ENCODE measurements around the gene C10orf67.
"Not testable (repeated sequence)": the region's sequence is repeated elsewhere in the genome, so short reads cannot be mapped to it uniquely, and the experiment has no call there.

The C10orf67 gene

DNA sequence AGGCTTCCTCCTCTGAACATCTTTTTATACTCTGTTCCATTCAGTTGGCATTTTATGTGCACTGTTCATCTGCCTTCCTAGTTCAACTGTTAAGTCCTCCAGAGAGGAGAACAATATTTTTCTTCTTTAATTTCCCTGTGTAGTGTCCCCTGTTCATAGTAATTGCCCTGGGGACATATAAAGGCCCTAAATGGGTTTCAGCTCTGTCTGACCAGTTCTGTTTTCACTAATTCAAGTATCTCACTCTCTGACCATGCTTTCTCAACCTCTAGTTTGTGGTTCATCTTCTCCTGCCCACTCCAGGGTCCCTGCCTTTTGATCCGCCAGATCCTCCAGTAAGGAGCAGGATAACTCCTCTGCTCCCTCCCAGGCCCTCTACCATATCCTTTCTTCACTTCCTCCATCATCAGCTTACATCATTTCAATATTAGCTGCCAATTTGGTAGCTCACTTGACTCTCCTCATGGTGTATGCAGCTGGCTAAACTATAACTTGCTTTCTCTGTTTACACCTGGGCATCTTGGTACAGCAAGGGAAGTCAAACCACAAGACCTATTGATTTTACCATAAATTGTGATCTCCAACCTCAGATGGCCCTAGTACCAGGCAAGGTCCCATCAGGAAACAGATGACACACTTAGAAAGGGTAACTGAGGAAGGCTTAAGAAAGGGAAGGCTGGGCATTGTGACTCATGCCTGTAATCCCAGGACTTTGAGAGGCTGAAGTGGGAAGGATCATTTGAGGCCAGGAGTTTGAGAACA lies 17.7 kb upstream of the C10orf67 start:
- DNase-seq (ENCODE audit: low spot score), result no peak

DNA sequence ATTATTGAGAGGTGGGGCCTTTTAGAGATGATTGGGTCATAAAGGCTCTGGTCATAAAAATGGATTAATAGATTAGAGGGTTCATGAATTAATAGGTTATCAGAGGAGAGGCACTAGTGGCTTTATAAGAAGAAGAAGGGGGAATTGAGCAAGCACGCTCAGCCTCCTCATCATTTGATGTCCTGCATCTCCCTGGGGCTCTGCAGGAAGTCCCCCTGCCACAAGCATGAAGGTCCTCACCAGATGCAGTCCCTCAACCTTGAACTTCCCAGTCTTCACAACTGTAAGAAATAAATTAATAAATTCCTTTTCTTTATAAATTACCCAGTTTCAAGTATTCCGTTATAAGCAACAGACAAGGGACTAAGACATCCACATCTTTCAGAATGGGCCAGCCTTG lies 17.1 kb upstream of the C10orf67 start:
- no peak for DNase-seq (ENCODE audit: low spot score)

DNA sequence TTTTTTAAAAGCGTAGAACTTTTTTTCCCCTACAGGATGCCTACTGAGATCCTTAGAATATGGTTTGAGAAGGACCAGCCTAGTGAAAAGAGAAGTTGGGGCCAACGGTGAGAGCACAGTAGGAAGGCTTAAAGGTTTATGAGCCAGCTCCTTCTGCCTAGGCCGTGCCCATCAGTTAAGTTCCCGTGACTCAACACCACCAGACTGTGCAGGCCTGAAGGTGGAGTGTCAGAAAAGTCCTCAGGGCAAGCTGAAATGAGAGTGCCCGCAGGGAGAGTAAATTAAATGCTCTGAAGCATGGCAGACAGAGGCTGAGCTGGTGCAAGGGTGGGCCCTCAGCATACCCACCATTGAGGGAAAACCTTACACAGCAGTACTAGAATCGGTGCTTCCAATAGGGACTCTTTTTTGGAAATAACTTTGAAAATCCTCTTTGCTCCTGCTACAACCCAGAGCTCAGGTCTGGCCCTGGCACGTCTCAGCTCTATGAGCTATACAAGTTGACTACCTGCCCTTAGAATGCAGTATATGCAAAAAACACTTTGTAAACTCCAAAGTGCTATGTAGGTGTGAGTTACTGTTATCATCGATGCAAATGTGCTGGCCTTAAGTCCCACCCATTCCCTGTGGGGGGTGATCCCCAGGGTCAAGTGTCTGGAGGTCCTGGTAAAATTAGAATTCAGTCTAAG lies 15.2 kb upstream of the C10orf67 start:
- no peak for DNase-seq (ENCODE audit: low spot score)

DNA sequence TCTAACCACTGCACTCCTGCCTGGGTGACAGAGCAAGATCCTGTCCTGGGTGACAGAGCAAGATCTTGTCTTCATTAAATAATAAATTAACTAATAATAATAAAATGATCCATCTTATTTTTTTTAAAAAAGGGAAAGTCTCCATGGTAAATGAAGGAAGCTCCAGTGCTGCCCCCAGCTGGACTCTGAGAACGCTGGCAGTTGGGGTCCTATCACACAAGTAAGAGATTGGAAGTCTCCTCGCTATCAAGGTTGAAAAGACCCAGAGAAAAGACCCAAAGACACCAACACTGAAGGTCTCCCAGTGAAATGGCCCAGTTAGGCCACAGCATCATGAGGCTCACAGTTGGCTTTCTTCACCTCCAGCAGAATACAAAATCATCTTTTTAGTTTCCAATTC lies 13.8 kb upstream of the C10orf67 start:
- no peak for DNase-seq (ENCODE audit: low spot score)

DNA sequence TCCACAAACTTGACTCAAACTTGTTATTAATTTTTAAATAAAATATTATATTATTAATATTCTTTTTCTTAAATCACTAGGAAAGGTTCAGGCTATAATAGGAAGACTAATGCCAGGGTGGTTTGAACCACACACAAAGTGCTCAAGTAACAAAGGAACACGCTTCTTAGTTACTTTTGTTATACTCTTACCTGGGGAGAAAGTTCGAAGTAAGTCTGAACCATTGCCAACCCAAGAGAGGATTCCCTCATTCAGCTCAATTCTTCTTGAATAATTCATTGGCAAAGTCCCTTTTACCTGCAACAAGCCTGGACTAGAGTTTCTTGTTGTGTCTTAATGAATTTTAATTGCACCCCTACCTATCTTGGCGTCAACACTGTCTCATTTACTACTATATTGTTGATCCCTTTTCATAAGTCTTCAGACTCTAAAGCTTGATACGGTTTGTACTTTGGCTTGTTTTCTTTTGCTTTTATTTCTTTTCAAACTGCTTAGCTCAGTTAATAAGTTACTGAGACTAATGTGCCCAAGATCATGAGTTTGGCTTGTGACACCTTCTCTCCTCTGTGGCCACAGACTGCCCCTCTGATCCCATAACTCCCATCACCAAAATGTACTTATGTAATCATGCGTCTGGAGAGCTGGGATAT lies 10.2 kb upstream of the C10orf67 start:
- DNase-seq (ENCODE audit: low spot score), result no peak

DNA sequence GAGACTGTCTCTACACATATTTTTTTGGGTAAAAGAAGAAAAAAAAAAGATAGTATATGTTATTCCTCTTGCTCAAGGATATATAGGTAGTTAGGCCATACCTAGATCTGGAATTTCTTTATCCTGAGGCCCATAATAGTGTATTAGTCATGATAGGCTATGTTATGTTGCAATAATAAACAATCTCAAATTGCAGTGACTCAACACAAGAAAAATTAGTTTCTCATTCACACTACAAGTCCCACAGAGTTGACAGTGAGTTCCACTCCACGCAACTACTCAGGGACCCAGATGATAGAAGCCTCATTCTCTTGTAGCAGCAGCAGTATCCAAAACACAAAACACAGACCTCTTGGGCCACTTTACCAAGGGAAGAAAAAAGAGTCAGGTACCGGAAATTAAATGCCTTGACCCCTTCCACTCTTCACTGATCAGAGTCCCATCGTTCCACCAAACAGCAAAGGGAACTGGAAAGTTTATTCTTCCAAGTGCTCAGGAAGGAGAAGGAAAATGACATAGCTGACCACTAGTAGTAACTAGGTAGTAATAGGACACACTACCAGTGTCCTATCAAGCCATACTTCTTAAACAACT lies 7.4 kb upstream of the C10orf67 start:
- DNase-seq (ENCODE audit: low spot score), result no peak

DNA sequence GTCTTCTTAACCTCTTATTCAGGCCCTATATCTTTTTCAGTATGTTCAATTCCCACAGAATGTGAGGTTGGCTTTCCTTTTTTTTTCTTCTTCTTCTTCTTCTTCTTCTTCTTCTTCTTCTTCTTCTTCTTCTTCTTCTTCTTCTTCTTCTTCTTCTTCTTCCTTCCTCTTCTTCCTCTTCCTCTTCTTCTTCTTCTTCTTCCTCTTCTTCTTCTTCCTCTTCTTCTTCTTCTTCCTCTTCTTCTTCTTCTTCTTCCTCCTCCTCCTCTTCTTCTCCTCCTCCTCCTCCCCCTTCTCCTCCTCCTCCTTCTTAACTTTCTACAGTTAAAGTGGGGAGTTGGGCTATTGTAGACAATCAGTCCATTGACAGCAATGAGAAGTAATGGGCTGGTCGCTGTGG lies 6.1 kb upstream of the C10orf67 start:
- not testable (repeated sequence) for DNase-seq (ENCODE audit: low spot score)

DNA sequence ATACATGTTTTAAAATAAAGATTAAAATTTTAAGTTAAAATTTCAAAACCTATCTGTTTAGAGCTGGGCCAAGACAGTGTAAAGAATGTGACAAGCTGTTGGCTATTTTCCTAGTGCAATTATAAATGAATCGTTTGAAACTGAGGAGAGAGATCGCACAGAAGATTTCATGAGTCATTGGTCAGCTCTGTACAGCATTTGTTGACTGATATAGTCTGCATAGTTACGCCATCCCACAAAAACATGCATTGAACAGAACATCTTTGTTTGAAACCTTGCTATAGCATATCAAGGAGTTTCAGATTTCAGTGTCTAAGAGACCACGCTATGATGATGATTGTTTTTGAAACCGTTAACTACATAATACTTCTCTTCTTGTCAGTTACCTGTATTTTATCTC lies 1.3 kb upstream of the C10orf67 start:
- DNase-seq (ENCODE audit: low spot score), result no peak

DNA sequence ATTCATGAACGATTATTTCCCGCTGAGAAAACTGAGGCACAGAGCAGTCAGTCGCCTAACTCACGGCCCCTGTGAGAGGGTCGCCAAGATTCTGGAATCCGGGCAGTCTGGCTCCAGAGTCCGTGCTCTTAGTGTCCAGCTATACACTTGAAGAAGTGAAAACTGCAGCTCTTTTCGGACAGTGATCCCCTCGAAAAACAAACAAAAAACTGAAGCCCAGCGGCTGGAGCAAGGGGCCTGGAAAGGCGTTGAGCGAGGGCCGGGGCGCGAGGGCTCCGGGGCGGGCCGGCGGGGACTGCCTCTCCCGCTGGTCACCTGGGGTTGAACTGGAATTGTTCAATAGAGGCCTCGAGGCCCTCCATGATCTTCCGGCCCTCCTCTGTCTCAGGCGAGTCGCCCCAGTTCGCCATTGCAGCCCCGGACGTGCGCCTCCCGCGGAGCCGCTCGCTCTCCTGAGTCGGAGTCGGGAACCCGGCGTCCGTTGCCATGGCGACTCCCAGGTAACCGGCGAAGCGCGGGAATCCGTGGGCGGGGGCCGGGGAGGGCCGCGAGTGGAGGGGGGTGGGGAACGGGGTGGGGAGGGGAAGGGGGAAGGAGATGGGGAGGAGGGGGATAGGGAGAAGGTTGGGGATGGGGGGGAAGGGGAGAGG lies 881 bp downstream of the C10orf67 start:
- DNase-seq (ENCODE audit: low spot score), result peak; percentile 89

DNA sequence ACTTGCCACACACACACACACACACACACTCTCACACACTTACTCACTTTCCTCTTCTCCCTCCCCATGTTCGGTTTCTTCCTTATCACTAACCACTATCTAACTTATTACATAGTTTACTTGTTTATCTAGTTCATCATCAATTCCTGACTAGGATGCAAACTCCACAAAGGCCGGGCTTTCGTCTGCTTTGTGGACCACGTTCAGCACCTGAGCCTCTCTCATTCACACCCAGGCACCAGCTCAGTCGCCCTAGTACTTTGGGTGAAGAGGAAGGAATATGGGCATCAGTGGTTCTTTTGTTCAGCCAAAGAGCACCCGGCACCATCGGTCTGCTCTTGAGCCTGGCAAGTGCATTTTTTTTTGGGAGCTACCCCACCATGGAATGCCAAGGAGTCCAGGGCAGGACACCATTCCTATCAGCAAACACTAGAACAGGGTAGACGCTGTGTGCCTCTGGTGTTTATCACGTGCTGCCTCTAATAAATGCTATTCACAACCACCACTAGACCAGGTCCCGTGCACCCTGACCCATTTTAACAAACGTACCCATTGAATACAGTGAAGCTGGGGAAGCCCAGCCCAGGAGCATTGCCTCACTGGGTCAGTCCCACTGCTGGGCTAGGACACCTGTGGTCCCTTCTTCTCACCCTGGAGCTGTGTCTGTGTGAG lies 2.2 kb downstream of the C10orf67 start:
- no peak for DNase-seq (ENCODE audit: low spot score)

DNA sequence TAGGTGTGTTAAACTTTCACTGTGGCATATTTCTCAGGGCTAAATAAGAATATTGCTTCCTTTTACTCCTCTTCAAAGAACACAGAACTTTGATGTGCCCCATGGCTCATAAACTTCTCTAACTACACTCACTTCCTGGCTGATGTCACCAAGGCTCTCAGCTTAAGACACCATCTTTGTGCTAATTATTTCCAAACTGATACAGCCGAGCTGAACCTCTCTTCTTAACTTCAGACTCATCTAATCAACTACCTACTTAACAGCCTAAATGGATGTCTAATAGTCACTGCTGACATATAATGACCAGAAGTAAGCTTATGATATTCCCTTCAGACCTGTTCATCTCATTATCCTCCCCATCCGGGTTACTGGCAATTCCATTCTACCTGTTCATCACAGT lies 3.6 kb downstream of the C10orf67 start:
- no peak for DNase-seq (ENCODE audit: low spot score)

DNA sequence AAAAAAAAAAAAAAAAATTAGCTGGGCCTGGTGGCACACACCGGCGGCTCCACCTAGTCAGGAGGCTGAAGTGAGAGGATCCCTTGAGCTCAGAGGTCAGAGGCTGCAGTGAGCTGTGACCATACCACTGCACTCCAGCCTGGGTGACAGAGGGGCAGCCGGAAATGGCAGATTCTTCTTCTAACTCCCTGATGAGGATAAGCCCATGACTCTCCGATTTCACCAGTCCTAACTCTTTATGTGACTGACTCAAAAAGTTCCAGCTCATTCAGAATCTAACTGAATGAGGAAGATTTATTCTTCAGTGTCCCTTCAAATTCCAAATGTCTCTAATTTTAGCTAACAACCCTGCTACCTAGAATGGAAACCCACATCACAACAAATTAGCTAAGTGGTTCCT lies 4.2 kb downstream of the C10orf67 start:
- DNase-seq (ENCODE audit: low spot score), result no peak

DNA sequence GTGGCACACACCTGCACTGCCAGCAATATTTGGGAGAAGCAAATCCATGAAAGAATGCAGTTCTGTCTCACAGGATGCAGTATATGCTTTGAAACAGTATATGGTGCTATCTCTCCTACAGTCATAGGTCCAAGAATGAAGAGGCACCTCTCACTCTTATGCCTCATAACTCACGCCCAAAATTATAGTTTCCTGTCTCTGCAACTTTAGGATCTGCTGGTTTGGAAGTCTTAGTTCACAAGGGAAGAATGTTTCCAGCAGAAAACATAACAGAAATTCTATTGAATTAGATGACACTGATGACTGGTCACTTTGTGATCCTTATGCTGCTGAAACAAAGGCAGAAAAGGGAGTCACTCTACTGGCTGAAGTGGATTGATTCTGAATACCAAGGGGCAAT lies 5.7 kb downstream of the C10orf67 start:
- no peak for DNase-seq (ENCODE audit: low spot score)

DNA sequence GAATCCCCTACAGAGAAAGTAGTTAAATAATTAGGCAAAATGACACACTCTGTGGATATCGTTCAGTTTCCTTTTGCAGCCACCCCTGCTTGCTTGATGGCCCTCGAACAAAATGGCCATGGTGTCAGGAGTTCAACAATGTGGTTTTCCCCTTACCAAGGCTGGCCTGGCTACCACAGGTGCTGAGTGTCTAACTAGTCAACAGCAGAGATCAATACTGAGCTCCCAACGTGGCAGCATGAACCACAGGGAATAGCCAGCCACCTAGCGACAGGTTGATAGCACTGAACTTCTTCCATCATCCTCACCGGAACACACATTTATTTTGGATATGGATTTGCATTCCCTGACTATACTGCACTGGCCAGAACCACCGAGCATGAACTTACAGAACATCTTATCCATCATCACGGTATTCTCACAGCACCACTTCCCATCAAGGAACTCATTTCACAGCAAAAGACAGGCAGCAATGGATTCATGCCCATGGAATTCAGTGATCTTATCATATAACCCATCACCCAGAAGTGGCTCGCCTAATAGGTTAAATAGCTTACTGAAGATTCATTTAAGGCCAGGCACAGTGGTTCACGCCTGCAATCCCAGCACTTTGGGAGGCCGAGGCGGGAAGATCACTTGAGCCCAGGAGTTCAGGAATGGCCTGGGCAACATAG lies 6.3 kb downstream of the C10orf67 start:
- no peak for DNase-seq (ENCODE audit: low spot score)

DNA sequence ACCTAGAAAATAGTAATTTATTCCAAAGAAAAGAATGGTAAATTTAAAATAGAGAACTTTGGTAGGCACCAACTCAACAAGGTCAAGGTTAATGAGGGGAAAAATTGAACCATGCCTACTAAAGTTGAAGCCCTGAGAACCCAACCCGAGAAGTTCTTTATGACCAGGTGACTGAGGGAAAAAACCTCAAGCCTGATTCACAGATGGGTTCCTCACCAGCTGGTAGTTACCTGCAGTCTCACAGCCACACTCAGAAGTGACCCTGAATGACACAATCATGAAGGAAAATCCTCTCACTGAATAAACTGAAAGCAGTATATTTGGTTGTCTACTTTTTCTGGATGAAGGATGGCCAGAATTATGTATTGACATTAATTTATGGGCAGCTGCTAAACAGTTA lies 7.0 kb downstream of the C10orf67 start:
- no peak for DNase-seq (ENCODE audit: low spot score)

DNA sequence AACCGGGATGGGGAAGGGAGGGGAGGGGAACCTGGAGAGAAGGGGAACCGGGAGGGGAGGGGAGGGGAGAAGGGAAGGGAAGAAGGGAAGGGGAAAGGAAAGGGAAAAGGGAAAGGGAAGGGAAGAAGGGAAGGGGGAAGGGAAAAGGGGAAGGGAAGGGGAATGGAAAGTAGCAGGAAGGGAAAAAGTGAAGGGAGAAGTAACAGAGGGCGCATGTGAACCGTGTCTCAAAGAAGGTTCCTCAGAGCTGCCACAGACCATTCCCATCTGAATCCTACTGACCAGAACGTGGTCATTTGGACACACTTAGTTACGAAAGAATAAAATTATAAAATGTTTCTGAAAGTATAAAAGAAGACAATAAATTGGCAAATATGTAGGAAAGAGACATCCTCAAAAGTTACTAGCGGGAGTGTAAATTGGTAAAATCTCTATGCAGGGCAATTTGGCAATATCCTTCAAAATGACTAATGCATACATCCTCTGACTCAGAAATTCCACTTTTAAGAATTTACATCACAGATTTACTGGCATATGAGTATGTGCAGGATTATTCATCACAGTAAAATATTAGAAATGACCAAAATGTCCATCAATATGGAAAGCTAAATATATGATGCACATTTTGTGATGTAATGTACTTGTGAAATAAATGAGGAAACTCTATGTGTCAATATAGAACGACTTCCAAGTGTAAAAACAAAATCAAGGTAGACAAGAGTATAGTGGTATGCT lies 12.9 kb downstream of the C10orf67 start:
- DNase-seq (ENCODE audit: low spot score), result no peak

DNA sequence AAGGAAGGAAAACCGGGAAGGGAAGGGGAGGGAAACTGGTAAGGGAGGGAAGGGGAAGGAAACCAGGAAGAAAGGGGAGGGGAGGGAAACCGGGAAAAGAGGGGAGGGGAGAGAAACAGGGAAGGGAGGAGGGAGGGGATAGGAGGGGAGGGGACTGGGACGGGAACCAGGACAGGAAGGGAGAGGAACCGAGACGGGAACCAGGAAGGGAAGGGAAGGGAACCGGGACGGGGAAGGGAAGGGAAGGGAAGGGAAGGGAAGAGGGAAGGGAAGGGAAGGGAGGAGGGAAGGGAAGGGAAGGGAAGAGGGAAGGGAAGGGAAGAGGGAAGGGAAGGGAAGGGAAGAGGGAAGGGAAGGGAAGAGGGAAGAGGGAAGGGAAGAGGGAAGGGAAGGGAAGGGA lies 13.6 kb downstream of the C10orf67 start:
- DNase-seq (ENCODE audit: low spot score), result no peak

DNA sequence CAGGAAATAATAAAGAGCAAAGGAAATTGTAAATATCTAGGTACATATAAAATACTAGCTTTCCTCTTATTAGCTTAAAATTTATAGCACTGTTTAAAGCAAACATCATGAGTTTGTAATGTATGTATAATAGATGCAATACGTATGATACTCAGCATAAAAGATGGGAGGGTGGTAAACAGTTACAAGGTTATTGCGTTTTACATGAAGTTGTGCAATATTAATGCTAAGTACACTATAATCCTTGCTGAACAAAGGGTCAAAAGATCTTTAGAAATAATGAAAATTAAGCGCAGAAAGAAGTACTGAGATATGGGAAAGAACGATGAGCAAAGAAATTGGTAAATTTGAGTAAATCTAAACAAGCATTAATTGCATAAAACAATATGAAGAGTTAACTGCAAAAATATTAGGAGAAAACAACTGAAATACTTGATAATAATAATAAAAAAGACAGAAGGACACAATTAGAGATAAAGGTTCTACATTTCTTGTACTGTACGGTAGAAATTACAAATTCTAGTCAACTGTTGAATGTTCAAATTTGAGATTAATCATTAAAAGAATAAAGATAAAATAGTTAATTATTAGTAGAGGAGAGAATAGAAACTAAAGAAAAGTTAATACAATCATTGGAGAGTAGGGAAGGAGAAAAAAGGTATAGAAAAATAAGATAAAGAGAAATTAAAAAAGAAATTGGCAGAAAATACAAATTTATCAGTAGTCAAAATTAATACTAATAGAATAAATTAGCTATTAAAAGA lies 17.9 kb downstream of the C10orf67 start:
- DNase-seq (ENCODE audit: low spot score), result no peak

DNA sequence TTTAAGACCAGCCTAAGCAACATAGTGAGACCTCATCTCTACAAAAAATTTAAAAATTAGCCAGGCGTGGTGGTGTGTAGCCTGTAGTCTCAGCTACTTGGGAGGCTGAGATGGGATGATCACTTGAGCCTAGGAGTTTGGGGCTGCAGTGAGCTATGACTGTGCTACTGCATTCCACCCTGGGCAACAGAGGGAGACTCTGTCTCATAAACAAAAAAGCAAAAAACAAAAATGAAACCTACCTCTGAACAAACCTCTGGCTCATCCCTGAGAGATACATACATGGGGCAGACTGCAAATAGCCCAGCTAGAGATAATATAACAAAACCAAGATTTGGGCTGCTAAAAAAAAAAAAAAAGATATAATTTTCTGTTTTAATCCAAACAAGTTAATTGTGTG lies 19.5 kb downstream of the C10orf67 start:
- no peak for DNase-seq (ENCODE audit: low spot score)

DNA sequence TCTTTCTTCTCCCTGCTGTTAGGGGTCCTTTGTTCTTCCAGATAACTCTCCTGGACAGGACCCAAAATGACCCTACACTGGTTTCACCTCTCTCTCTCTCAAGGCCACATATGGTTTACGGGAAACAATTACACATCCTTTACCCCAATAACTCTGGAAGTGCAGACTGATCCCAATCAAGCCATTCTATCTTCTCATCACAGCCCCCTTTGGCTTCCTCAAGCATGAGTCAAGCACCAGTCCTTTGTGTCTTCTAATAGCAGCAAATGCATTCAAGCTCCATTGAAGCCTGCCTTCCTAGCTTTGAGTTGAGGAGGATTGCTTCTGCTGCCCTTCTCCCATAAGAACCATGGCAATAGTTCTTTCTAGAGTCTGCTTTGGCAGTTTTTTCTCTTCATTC lies 20.2 kb downstream of the C10orf67 start:
- no peak for DNase-seq (ENCODE audit: low spot score)
